Activated naive CD8-positive, alpha-beta T cell treated with anti-CD3 and anti-CD28 coated beads, Interleukin-2, amount 10 ng/mL, durations not matched to agents 7 days and 5 days (primary cell): Measurements from ENCODE around the gene ADSL. TPM values are rescaled to one million over a fixed set of nuclear protein-coding genes. Genes with fewer than 3 reads are reported as not detected.
A peak's percentile ranks its signal among the peaks of the same experiment; 100 is the strongest.

Experiments used
- ATAC-seq: fragments of 150-1000 bp; cut with Tn5 transposase; one replicate; pipeline ENCODE4 v1.10.0; 2021; ENCODE audit warnings: low read depth, moderate library complexity
- POLR2A ChIA-PET: fragments of 350-600 bp; sonication (Branson Sonifier 250); formaldehyde crosslinking; loops from one replicate; lab custom pipeline; 2021; ENCODE audit warnings: antibody characterized with exemption; lab: Charles Lee
- DNase-seq: peaks from one replicate; pipeline ENCODE4 v3.0.0; 2021
- H3K27ac Mint-ChIP-seq: one replicate; pipeline ENCODE4 v1.8.0; 2022; ENCODE audit warnings: mild to moderate bottlenecking, mixed read lengths
- H3K27me3 Mint-ChIP-seq: one replicate; pipeline ENCODE4 v1.8.0; 2022; ENCODE audit warnings: mild to moderate bottlenecking, moderate library complexity, mixed read lengths
- H3K36me3 Mint-ChIP-seq: one replicate; pipeline ENCODE4 v1.8.0; 2021; ENCODE audit warnings: mild to moderate bottlenecking, mixed read lengths
- H3K4me1 Mint-ChIP-seq: one replicate; pipeline ENCODE4 v1.8.0; 2021; ENCODE audit warnings: mixed read lengths
- H3K4me3 Mint-ChIP-seq: one replicate; pipeline ENCODE4 v1.8.0; 2022; ENCODE audit warnings: mild to moderate bottlenecking, moderate library complexity, mixed read lengths
- H3K9me3 Mint-ChIP-seq: one replicate; pipeline ENCODE4 v1.8.0; 2021; ENCODE audit warnings: mixed read lengths
- total RNA-seq, 2 experiments: library from RNA; stranded (reverse); gene quantifications; one replicate each; pipeline ENCODE4 v1.2.3, GENCODE V29; 2021

The ADSL gene
- total RNA-seq, 2 experiments from 2014 or later = 83.6 to 93.9 TPM

DNA sequence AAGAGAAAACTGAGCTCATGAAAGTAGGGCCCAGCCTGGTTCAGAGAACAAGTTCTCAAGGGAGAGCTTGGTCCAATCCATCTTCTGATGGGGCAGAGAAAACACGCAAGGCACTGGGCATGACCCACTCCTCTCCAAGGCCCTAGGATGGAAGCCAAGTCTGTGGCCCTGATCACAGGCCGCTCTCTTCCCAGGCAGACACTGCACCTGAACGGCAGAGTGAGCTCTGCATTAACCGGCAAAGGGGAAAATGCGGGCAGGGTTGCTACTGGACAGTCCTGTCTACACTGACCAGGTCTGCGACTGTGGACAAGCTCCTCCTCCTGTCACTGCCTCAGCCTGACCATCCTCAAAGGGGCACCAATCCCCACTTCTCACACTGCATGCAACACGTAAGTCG lies 73.4 kb downstream of the ADSL start:
- Mint-ChIP-seq H3K4me1 (peaks cover 28% of the 10 kb centered on the region), H3K27ac (no peak overlapping the region), H3K27me3 (no peaks in the 10 kb centered on the region), H3K4me3 (no peak overlapping the region), H3K36me3 (peaks cover 34% of the 10 kb centered on the region), H3K9me3 (no peaks in the 10 kb centered on the region)
- ATAC-seq (no peak), DNase-seq (no peak)
- POLR2A ChIA-PET = no interaction called here

DNA sequence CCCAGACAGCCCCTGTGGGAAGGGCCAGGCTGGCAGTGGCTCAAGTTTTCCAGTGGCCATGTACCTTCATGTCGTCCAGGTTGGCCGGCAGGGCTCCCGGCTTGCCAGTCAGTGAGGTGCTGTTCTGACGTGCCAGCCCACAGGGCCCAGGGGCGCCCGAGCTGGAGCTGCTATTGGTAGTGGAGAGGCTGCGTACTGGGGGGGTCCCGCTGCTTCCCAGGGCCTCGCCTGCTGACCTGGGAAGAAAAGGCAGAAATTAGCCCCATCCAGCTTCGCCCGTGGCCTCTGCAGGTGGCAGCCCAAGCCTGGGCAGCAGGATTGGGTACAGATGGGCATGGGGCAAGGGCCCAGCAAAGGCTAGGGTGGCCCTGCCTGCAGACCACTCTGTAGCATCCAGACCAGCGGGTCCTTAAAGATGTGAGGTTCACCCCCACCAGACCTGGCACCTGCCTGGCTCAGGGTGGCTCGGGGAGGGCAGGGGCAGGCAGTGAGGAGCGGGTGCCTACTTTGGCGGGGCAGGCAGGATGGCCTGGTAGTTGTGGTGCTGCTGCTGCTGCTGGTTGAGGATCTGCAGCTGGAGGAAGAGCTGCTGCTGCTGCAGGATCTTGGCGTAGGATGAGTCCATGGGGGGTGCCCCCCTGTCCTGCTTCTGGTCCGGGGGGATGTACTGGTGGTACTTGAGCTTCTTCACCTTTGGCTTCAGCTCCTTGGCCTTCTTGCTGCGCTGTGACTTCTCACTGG lies 74.2 kb downstream of the ADSL start:
- no peak overlapping the region for H3K4me3 Mint-ChIP-seq
- POLR2A ChIA-PET = no interaction called here
- peaks cover 22% of the 10 kb centered on the region for H3K4me1 Mint-ChIP-seq
- DNase-seq (no peak), ATAC-seq (no peak)
- H3K36me3 Mint-ChIP-seq = peaks cover 30% of the 10 kb centered on the region
- H3K9me3 Mint-ChIP-seq = no peaks in the 10 kb centered on the region
- no peaks in the 10 kb centered on the region for H3K27me3 Mint-ChIP-seq
- no peak overlapping the region for H3K27ac Mint-ChIP-seq

DNA sequence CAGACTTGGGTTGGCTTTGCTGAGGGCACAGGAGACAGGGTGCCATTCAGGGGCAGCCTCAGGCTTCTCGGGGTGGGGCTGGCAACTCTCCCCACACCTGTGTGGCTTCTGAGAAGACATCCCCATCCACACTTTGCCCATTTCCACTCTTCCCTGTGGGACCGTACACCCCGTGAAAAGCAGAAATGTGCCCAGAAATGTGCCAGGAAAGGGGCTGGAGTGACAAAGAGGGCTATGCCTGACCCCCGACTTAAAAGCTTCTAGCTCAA lies 74.7 kb downstream of the ADSL start:
- H3K36me3 Mint-ChIP-seq = peaks cover 25% of the 10 kb centered on the region
- no peaks in the 10 kb centered on the region for H3K27me3 Mint-ChIP-seq
- no peak overlapping the region for H3K27ac Mint-ChIP-seq
- no peaks in the 10 kb centered on the region for H3K9me3 Mint-ChIP-seq
- DNase-seq = no peak
- ATAC-seq = no peak
- POLR2A ChIA-PET = no interaction called here
- no peak overlapping the region for H3K4me3 Mint-ChIP-seq
- peaks cover 17% of the 10 kb centered on the region for H3K4me1 Mint-ChIP-seq

DNA sequence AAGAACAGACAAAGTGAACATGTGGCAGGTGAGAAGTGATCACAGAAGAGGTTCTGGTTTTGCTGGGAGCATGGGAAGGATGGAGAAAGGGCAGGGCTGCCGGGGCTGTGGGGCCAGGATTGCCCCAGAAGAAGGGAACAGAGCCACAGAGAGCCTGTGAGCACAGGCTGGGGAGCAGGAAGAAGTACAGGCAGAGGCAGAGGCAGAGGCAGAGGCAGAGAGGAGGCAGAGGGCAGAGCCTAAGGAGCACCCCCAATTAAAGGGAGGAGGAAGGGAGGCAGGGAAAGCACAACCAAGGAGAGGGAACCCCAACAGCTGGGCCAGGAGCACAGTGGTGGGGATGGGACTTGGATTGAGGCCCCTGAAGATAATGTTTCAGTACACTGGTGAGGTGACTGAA lies 75.6 kb downstream of the ADSL start:
- H3K4me1 Mint-ChIP-seq = peaks cover 10% of the 10 kb centered on the region
- H3K27me3 Mint-ChIP-seq = no peaks in the 10 kb centered on the region
- H3K27ac Mint-ChIP-seq = peak overlapping the region; percentile 80
- ATAC-seq (no peak), DNase-seq (peak; percentile 17)
- H3K4me3 Mint-ChIP-seq = no peak overlapping the region
- H3K9me3 Mint-ChIP-seq = no peaks in the 10 kb centered on the region
- POLR2A ChIA-PET = no interaction called here
- peaks cover 26% of the 10 kb centered on the region for H3K36me3 Mint-ChIP-seq

DNA sequence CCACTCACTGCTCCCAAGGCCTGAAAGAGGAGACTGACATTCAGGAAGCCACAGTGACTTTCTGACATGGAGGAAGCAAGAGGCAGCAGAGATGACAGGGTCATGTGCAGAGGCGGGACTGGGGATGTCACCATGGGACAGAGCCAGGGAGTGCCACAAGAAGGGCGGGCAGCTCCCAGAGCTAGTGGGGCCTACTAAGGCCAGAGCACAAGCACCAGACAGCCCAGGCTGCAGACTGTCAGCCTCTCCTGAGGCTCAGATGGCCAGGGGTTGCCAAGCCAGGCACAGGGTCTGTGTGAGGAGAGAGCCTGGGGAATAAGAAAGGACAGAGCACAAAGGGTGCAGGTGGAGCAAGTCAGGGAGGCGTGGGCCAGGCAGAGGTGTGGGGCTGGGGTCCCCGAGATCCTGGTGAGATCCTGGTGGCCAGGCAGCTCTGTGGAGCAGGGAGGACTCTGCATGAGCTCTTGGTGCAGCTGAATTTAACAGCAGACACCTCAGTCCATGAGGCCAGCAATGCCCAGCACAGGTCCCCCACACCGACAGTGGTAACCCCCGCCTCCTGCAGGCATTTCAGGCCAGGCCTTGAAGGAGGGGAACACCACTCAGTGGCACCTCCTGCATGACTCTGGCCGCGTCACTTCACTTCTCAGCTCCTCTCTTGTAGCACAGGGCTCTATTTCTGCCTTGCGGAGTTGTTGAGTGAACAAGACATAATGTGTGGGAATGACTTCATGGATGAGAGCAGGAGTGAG lies 76.4 kb downstream of the ADSL start:
- peak; percentile 17 for DNase-seq
- no peak for ATAC-seq
- POLR2A ChIA-PET = interaction anchor here (0.6 kb wide), 1 partner anchor 68 kb away, joined by 4 read pairs; no protein-coding TSS in a partner anchor
- no peaks in the 10 kb centered on the region for H3K27me3 Mint-ChIP-seq
- H3K4me3 Mint-ChIP-seq = no peak overlapping the region
- peaks cover 28% of the 10 kb centered on the region for H3K36me3 Mint-ChIP-seq
- peaks cover 10% of the 10 kb centered on the region for H3K4me1 Mint-ChIP-seq
- no peaks in the 10 kb centered on the region for H3K9me3 Mint-ChIP-seq
- H3K27ac Mint-ChIP-seq = peak overlapping the region; percentile 71

DNA sequence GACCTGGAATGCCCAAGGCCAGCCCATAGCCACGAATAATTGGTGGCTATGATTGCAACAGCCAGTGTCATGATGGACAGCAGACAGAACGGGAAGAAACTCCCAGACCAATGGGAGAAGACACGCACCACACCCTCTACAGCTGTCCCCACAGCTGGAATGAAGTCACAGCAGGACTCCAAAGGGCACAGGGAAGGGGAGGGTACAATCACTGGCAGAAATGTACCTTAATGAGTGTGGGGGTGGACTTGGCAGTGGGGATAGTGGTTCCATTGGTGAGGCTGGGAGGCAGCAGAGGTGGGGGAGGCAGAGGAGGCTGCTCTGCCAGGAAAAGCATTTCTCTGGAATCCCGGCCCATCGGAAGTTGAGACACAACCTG lies 77.0 kb downstream of the ADSL start:
- Mint-ChIP-seq H3K4me3 (no peak overlapping the region), H3K36me3 (peaks cover 28% of the 10 kb centered on the region), H3K27ac (no peak overlapping the region), H3K9me3 (no peaks in the 10 kb centered on the region), H3K4me1 (peaks cover 10% of the 10 kb centered on the region), H3K27me3 (no peaks in the 10 kb centered on the region)
- POLR2A ChIA-PET = interaction anchor here (0.6 kb wide), 3 partner anchors 26 to 69 kb away, joined by 3 to 4 read pairs (median 4); no protein-coding TSS in a partner anchor
- DNase-seq (no peak), ATAC-seq (no peak)

DNA sequence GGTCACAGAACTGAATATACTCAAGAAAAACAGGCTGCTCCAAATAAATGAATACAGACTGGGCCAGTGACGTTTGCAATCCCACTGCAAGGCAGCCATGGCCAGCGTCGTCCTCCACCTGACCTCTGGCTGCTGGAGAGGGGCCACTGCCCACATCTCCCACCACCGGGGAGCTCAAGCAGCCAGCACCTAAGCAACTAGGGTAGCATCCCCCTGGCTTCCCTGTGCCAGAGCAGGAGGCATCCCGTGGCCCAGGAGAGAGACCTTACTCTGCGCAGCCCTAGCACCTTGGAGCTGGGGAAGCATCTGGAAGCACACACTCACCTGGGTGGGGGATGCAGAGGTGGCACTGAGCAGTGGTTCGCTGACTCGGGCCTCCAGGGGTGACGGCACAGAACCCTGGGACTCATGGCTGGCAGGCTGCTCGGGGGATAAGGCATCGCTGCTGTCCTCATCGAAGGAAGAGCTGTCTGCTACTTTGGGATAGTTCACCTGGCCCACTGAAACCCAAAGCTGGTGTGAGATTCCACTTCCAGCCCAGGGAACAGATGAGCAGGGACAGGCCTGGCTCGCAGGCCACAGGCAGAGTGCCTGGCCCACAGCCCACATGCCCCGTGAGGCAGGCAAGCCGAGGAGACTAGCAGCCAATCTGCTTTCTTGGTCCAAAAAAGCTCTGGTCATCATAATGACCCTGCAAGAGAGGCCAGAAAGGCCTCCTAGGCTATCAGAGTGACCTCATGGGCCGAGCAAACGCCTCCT lies 77.8 kb downstream of the ADSL start:
- H3K36me3 Mint-ChIP-seq = peaks cover 28% of the 10 kb centered on the region
- ATAC-seq (no peak), DNase-seq (peak; percentile 21)
- POLR2A ChIA-PET = interaction anchor here (0.6 kb wide), 2 partner anchors 25 to 59 kb away, joined by 3 to 4 read pairs; no protein-coding TSS in a partner anchor
- H3K4me3 Mint-ChIP-seq = no peak overlapping the region
- no peaks in the 10 kb centered on the region for H3K27me3 Mint-ChIP-seq
- no peaks in the 10 kb centered on the region for H3K9me3 Mint-ChIP-seq
- no peak overlapping the region for H3K27ac Mint-ChIP-seq
- H3K4me1 Mint-ChIP-seq = peaks cover 10% of the 10 kb centered on the region

DNA sequence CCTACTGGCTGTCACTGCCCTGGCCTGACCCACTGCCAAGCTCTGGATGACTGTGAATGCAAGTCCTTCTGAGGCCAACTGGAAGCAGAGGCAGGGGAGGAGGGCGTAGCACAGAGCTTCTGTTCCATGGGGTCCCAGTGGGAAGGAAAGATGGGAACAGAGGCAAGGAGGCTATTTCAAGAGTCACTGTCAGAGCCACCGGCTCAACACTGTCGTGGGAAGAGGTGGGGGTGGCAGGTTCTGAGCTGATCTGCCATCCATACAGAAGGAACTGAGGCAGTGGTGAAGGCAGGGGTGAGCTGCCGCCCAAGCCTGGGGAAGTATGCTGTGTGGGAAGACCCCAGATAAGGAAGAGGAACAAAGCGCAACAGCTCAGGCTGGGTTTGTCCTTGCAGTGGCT lies 78.8 kb downstream of the ADSL start:
- H3K4me1 Mint-ChIP-seq = peaks cover 9% of the 10 kb centered on the region
- DNase-seq = peak; percentile 17
- H3K27ac Mint-ChIP-seq = no peak overlapping the region
- POLR2A ChIA-PET = interaction anchor here (1.3 kb wide), 1 partner anchor 11 kb away, joined by 5 read pairs; no protein-coding TSS in a partner anchor
- no peaks in the 10 kb centered on the region for H3K27me3 Mint-ChIP-seq
- H3K36me3 Mint-ChIP-seq = peaks cover 27% of the 10 kb centered on the region
- no peaks in the 10 kb centered on the region for H3K9me3 Mint-ChIP-seq
- ATAC-seq = no peak
- H3K4me3 Mint-ChIP-seq = no peak overlapping the region

DNA sequence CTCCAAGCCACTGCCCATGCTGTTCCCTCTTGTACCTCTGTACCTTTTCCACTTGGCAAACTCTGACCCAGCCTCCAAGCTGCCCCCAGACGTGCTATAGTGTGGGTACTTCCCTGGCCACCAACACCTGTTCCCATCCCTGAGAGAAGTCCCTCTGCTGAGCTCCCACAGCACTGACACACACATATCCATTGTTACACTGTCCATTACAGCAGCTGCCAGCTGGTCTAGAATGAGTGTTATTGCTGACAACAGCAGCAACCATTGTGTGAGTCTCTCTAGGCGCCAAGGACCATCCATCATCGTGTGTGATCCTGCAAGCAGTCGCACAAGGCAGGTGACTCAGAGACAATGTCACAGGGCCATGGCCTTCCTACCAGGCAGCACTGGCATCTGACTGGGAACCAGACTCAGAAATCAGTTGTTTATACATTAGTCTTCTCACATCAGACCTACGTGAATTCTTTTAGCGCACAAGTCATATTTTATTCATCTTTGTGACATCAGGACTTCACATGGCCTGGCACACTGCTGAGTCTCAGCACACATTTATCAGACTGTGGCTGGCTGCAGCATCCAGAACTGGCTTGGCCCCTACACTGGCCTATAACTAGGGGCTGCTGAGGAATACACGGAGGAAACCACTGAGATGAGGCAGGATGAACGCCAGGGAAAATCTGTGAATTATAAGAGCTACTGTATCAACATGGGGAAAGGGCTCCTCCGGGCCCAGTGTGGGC lies 80.5 kb downstream of the ADSL start:
- DNase-seq = no peak
- Mint-ChIP-seq H3K4me1 (peaks cover 15% of the 10 kb centered on the region), H3K9me3 (no peaks in the 10 kb centered on the region), H3K4me3 (no peak overlapping the region), H3K27ac (peak overlapping the region; percentile 8), H3K36me3 (peaks cover 26% of the 10 kb centered on the region), H3K27me3 (no peaks in the 10 kb centered on the region)
- POLR2A ChIA-PET = interaction anchor here (1.4 kb wide), 1 partner anchor 11 kb away, joined by 5 read pairs; no protein-coding TSS in a partner anchor
- no peak for ATAC-seq

DNA sequence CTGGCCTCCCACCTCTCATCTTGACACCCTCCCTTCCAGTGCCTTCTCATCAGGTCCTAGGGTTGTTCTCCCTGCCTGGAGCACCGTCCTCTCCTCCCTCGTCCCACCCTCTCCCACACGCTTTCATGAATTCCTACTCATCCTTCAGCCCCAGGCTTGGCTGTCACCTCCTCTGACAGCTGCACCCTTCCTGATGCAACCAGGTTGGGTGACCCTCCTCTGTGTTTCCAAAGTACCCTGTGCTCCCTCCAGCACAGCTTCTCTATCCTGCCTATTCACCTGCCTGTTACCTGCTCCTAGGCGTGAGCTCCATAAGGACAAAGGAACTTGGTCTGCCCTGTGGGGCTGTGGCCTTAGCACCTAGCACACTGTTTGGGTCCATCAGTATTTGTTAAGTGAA lies 82.5 kb downstream of the ADSL start:
- POLR2A ChIA-PET = no interaction called here
- H3K27ac Mint-ChIP-seq = no peak overlapping the region
- ATAC-seq = no peak
- H3K9me3 Mint-ChIP-seq = no peaks in the 10 kb centered on the region
- no peak for DNase-seq
- H3K4me3 Mint-ChIP-seq = no peak overlapping the region
- H3K4me1 Mint-ChIP-seq = peaks cover 7% of the 10 kb centered on the region
- H3K27me3 Mint-ChIP-seq = no peaks in the 10 kb centered on the region
- H3K36me3 Mint-ChIP-seq = peaks cover 15% of the 10 kb centered on the region

DNA sequence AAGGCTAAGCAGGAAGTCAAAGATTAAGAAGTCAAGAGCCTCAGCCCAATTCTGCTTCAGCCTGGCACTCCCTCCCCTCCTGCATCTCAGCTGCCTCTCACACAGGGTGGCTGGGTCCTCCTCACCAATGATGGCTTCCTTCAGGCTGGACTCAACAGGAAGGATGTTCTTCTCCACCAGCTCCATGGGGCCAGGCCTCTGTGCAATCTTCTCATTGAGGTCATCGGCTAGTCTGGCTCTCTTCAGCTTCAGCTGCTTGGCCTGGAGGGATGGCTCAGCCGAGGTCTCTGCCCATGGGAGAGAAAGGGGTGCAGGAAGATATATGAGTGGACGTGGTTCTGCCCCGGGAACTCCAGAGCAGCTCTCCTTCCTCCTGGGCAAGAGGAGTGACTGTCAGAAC lies 83.2 kb downstream of the ADSL start:
- ATAC-seq (no peak), DNase-seq (no peak)
- H3K4me1 Mint-ChIP-seq = peaks cover 9% of the 10 kb centered on the region
- POLR2A ChIA-PET = no interaction called here
- no peaks in the 10 kb centered on the region for H3K27me3 Mint-ChIP-seq
- H3K27ac Mint-ChIP-seq = no peak overlapping the region
- H3K36me3 Mint-ChIP-seq = peaks cover 20% of the 10 kb centered on the region
- no peak overlapping the region for H3K4me3 Mint-ChIP-seq
- no peaks in the 10 kb centered on the region for H3K9me3 Mint-ChIP-seq

DNA sequence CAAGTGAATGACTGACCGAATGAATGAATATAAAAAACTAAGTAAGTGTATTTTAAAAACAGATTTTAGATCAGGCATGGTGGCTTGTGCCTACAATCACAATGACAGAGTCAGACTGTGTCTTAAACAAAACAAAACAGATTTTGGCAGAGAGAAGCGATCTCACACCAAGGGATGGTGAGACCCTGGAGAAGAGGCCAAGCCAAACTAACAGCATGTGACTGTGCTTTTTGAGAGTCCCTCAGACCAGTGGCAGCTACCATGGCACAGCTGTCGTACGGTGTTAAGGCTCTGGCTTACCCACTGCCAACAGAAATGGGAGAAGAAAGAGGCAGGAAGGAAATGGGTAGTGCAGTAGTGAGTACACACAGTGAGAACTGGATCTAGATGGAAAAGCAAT lies 84.7 kb downstream of the ADSL start:
- no peak for DNase-seq
- H3K27ac Mint-ChIP-seq = peak overlapping the region; percentile 73

DNA sequence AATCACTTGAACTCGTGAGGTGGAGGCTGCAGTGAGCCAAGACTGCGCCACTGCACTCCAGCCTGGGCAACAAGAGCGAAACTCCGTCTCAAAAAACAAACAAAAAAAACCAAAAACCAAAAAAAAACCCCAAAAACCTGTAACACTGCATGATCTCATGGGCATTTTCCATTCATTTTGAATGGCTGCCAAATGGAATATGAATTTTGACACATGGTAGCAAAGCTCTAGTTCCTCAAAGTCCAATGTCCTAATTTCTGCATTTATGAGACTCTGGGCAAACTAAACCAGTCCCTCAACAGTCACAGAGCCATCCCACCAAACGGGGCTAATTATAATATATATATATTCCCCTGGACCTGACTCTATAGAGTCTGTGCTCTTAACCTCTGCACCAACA lies 85.9 kb downstream of the ADSL start:
- POLR2A ChIA-PET = no interaction called here
- no peaks in the 10 kb centered on the region for H3K27me3 Mint-ChIP-seq
- H3K36me3 Mint-ChIP-seq = peaks cover 19% of the 10 kb centered on the region

More for the DNA sequence above, 84.7 kb downstream of the ADSL start:
- Mint-ChIP-seq H3K4me1 (peaks cover 16% of the 10 kb centered on the region), H3K9me3 (no peaks in the 10 kb centered on the region), H3K27me3 (no peaks in the 10 kb centered on the region), H3K36me3 (peaks cover 23% of the 10 kb centered on the region), H3K4me3 (no peak overlapping the region)
- no peak for ATAC-seq
- POLR2A ChIA-PET = no interaction called here

More for the DNA sequence above, 85.9 kb downstream of the ADSL start:
- no peaks in the 10 kb centered on the region for H3K9me3 Mint-ChIP-seq
- no peak for ATAC-seq
- H3K27ac Mint-ChIP-seq = no peak overlapping the region
- no peak overlapping the region for H3K4me3 Mint-ChIP-seq
- peaks cover 27% of the 10 kb centered on the region for H3K4me1 Mint-ChIP-seq
- no peak for DNase-seq
